Measurements from ENCODE around the gene GNAI1. TPM values are rescaled to one million over a fixed set of nuclear protein-coding genes. Genes with fewer than 3 reads are reported as not detected.

Gene GNAI1
- total and polyA plus RNA-seq, 2 of the 13 experiments (the other 11 are each of a cell fraction or from before 2014, with no cell fraction given): 3.5 to 5.7 TPM

- H3K9me3 ChIP-seq (ENCODE audit: low read length): no peaks in the 10 kb centered on the region; the same call in 1 of the 2 replicates
- 78% methylated on average over 2 of the region's 2 CpGs for WGBS (ENCODE audit: low lambda C conversion rate)
Observed at GRCh38 chr7:80170445-80170844, 35.8 kb downstream of the GNAI1 start.

More at GRCh38 chr7:80170445-80170844, 35.8 kb downstream of the GNAI1 start:
- H3K27me3 ChIP-seq (ENCODE audit: control insufficient read depth in 1 of 2, insufficient read depth in 2 of 2, low read length in 2 of 2): no peaks in the 10 kb centered on the region
- CTCF ChIA-PET (ENCODE audit: low intra/inter-chr PET ratio, low total read pairs): no interaction called here
- in situ Hi-C loops (cut with HindIII; ENCODE audit: extremely low pct_ligation_motif_present, low pct_unique_long_range_greater_than_20kb) (no loop called here), intact Hi-C loops (cut with micrococcal nuclease; ENCODE audit: unreplicated experiment) (loop anchor here (5.0 kb wide), 1 partner anchor 367 kb away; no protein-coding TSS in a partner anchor)
- H3K4me2 ChIP-seq (ENCODE audit: low read depth, low read length): no peak overlapping the region
- DNase-seq (ENCODE audit: low spot score) (no peak), FAIRE-seq (no peak), ATAC-seq (no peak)
- H3K79me2 ChIP-seq (ENCODE audit: insufficient read depth, low read length): no peaks in the 10 kb centered on the region
- H4K20me1 ChIP-seq (ENCODE audit: insufficient read depth, low read length): no peaks in the 10 kb centered on the region
- no peaks in the 10 kb centered on the region for H3K36me3 ChIP-seq (replicated peaks in 1 of 2; ENCODE audit: control insufficient read depth in 1 of 2, insufficient read depth in 2 of 2, low read length in 2 of 2)
- H3K4me1 ChIP-seq (ENCODE audit: insufficient read depth, low read length): no peaks in the 10 kb centered on the region
- TF ChIP-seq XBP1 (CRISPR knock-in tag; IDR thresholded peaks at IDR 0.05): no peak
- TF ChIP-seq ARNT (IDR thresholded peaks at IDR 0.05): no peak
- TF ChIP-seq ZNF670 (CRISPR knock-in tag; IDR thresholded peaks at IDR 0.05; ENCODE audit: borderline replicate concordance): no peak
- TF ChIP-seq BCLAF1 (IDR thresholded peaks at IDR 0.05): no peak
- no TSS peak for BruUV-seq (replicated peaks)
- POLR2A ChIA-PET: no interaction called here
- H3K27ac ChIP-seq (ENCODE audit: extremely low read length, insufficient read depth, low read length): no peak overlapping the region
- H2AFZ ChIP-seq (ENCODE audit: low read length): no peak overlapping the region
- no peak overlapping the region for H3K4me3 ChIP-seq (replicated peaks in 1 of 3; ENCODE audit: insufficient read depth in 1 of 3, low read depth in 2 of 3, low read length in 3 of 3)
- H3K9ac ChIP-seq (ENCODE audit: insufficient read depth, low read depth, low read length): no peak overlapping the region
